Activated CD4-positive, alpha-beta T cell treated with anti-CD3 and anti-CD28 coated beads for 1 hour (primary cell): ENCODE results near the gene NEDD9.

Experiments used
- DNase-seq: peaks from one replicate; pipeline ENCODE4 v3.0.0-alpha.2; 2020

Gene NEDD9

DNA sequence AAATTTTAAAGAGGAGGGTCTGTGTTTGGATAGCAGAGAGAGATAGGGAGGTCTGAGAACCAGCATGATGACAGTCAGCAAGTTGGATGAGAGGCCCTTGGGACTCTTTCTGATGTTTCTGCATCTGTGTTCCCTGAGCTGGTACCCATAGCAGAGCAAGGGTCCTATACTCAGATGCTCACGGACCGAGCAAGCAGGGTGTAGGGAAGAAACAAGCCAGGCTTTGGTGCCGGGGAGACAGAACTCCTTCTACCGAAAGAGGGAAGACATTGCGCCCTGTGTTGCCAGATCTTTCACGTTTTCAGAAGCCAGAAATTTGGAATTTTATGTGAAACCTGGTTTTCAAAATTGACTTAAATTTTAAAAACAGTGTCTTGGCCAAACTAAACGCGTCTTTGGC lies 34.6 kb downstream of the NEDD9 start:
- DNase-seq: no peak

GRCh38 chr6:11197175-11197536 lies 35.3 kb downstream of the NEDD9 start:
- no peak for DNase-seq

DNA sequence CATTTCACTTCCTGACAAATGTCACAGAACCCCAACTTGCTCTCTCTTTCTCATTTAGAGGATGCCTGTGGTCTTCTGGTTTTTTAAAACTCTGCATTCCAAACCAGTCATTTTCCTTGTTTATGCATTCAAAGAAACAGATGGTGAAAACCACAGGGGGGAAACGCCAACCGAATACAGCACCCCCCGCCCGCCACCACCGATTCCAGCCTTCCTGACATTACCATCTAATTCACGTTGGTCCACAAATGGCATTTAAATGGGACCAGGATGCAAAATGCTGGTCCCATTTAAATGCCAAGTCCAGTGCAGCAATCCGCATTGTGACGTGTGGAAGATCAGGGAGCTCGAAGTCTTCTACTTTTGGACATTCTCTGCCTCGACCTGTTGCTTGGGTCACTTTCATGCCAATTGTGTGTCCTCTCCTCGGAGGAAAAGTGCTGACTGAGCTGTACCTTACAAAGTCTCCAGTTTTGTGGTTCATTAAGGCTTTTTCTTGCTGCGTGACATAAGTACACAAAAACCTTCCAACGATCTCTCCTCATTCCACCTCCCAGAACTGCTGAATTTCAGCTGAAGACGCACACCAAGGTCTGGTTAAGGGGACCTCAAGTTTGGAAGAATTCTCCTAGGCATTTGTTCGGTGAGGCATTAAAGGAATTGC lies 35.8 kb downstream of the NEDD9 start:
- DNase-seq: no peak

- no peak for DNase-seq
Observed at GRCh38 chr6:11194356-11195218, 37.9 kb downstream of the NEDD9 start.

DNA sequence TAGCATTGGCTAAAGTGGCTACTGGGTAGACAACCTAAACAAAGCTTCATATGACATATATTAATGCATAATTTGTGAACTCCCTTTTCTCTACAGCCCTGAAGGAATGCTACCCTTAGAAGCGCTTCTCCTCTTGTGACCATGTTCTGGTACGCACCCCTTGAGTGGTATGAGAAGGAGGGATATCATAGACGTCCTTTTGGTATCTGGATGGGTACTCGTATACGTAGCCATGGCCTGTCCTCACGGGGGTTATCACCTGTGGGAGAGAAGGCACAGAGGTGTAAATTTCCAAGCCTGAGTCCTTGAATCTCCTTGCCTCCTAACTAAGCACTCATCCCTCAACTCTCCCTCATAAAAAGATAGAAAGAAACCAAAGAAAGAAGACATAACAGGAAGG lies 39.0 kb downstream of the NEDD9 start:
- DNase-seq: no peak

DNA sequence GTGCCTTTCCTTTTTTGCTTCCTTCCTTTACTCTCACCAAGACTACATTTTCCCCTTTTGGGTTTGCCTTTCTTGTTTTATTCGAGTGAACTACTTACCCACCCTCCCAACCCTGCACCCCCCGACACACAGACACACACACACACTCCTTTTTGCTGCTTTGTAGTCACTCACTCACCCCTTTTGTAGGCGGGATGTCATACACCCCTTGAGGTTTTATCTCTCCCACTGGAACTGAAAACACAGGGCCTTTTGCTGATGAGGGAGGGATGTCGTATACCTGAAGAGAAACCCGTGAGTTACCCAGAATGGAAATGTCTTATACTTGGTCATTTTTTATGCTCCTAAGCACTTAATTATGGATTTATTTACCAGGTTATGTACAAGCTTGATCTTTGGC lies 40.3 kb downstream of the NEDD9 start:
- no peak for DNase-seq

DNA sequence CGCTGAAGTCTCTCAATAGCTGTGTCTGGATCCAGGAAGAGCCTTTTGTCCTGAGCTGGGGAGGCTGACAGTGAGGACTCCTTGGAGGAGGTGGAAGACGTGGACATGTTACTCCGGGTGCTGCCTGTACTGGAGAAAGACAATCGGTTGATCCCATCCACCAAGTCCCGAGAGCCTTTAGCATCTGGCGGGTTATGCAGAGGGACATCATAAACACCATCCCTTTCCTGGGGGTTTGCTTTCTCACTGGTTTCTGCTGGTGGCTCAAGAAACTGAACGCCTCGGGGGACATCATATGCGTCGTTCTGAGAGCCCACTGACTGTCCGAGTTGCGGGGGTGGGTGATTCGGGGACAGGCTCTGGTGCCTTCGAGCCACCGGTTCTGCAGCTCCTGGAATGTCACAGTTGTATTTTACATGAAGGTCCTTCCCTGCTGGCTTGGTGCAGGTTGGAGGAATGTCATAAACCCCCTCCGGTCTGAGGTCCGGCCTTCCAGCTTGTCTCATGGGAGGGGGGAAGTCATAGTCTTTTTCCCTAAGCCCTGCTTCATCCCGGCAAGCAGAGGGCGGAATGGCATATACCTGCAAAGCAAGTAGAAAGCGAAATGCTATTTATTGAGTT lies 41.7 kb downstream of the NEDD9 start:
- no peak for DNase-seq

DNA sequence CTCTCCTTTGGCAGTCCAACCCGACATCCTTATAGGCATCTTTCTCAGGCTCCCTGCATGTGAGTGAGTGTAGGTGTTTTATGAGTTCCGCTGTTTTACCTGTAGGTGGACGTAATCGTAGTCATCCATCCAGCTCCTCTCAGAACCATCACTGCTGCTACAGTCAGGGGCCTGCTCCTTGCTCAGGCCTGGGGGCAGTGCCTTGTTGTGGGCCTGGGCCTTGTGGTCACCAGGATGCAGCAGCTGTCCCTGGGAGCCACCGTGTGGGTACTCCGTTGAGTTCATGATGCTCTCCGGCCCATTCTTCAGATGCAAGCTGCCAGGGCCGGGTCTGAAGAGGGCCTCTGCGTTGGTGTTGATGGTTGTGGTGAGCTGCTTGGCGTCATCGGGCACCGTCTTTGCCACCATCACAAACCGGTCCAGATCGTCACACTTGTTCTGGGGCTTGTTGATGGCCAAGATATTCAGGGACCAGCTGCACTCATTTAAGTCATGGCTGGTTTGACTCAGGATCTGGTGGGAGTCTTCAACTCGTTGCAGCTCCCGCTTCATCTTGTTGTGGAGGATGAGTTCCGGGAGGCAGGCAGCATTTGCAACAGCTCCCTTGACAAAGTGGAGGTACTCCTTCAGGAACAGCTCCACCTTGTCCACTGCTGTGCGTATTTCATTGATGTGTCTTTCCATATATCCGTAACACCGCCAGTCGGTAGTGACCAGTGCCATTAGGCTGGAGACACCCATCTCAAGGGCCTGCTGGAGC lies 42.4 kb downstream of the NEDD9 start:
- DNase-seq: no peak

DNA sequence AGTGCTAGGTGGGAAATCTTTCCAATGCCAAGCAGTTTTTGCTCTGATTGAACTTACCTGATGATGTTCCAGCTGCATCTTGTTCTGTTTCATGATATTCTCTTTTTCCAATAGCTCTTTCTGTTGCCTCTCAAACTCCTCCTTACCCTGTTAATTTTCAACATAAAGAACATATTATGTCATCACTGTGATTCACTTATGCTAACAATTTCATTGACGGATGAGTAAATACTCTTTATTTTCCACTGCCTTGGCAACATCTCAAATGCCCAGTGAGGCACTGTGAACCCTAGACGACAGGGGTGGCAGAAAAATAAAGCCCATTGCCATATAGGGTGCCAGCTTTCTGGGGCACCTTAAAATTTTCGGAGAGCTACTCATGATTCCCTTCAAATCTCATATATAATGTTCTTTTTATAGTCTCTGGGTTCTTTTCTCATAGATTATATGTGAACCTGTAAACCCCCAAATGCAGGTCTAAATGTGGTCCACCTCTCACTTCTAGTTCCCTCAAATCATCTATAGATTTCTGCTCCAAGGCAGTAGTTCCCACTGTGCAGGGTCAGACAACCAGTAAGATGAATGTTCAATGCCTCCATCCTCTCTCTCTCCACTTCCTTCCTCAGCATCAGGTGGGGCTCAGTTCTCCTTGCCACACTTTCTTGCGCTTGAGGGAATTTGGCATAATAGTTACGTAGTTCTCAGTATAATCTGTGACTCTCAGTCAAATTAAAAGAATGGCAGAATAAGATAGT lies 44.1 kb downstream of the NEDD9 start:
- DNase-seq: no peak

- DNase-seq: no peak
Observed at GRCh38 chr6:11187301-11187700, 45.2 kb downstream of the NEDD9 start.

GRCh38 chr6:11185204-11185842 lies 47.1 kb downstream of the NEDD9 start:
- DNase-seq: no peak

GRCh38 chr6:11183761-11184362 lies 48.6 kb downstream of the NEDD9 start:
- no peak for DNase-seq

- DNase-seq: no peak
Observed at GRCh38 chr6:11181478-11182136, 50.9 kb downstream of the NEDD9 start.

DNA sequence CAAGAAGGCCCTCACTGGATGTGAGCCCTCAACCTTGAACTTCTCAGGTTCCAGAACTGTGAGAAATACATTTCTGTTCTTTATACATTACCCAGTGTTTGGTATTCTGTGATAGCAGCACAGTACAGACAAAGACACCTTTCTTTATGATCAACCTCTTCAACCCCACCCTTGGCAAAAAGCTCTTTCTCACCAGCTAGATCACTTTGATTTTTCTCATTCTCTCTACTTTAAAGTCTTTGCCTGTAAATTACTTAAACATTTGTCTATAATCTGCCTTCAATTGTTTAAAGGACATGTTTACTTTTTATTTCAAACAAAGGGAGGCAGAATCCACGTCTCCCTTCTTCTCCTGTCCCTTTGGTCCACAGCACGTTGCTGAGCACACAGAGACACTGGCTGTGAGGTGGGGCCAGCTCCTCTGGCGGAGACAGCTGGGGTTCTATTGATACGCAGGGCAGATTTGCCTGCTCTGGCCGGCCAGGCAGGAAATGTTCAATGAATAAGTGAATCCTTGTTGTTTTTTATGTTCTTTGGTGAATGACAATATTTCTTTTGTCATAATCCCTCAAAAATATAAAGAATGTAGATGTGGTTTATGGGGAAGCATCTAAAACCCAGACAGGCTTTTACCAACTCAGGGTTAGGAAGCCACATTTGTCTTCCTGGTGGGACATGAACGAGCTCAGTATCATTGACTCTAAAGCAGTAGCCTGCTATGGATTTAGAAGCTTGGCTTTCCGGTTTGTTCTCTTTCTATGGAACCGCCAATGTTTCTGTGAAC lies 52.9 kb downstream of the NEDD9 start:
- DNase-seq: no peak

DNA sequence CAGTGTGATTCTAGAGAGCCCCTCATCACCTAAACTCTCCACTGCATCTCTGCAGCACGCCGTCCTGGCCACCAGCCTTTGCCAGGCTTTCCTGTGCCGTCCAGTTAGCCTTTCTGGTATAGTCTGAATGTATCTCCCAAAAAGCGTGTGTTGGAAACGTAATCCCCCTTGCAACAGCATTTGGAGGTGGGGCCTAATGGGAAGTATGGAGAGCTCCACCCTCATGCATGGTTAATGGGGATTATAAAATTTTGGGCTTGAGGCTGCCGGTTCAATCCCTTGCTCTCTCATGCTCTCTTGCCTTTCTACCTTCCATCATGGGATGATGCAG lies 53.4 kb downstream of the NEDD9 start:
- no peak for DNase-seq

DNA sequence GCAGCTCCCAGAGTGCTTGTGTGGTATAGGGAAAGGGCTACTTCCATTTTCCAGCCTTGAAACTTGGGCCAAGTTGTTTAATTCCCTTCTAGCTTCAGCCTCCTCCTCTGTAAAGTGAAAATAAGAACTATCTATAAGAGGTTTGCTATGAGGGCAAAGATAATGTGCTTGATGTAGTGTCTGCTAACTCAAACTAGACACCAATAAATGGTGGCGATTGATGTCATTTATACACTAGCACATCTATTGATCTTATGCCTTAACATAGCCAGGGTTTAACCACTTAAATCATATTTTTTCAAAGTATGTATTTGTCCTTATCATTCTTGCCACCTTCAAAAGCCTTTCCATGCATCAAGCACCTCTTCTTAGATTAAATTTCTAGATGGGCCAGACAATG lies 55.2 kb downstream of the NEDD9 start:
- DNase-seq: no peak

DNA sequence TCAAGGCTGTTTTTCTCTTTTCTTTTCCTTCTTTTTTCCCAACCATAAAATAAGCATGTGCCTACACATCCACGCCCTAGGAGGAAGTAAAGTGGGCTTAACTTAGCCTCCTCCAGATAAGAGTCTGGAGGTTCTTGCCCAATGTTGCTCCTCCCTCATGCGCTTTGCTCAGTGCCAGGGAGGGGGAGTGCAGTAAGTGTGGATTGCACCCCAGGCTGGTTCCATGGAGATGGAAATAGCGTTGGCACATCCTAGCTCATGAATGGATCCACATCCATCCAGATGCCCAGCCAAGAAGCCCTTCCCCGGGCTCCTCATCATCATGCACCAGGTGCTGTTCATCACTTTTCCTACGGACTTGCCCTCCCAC lies 58.2 kb downstream of the NEDD9 start:
- DNase-seq: no peak

GRCh38 chr6:11172501-11173327 lies 59.8 kb downstream of the NEDD9 start:
- peak; percentile 65 for DNase-seq

DNA sequence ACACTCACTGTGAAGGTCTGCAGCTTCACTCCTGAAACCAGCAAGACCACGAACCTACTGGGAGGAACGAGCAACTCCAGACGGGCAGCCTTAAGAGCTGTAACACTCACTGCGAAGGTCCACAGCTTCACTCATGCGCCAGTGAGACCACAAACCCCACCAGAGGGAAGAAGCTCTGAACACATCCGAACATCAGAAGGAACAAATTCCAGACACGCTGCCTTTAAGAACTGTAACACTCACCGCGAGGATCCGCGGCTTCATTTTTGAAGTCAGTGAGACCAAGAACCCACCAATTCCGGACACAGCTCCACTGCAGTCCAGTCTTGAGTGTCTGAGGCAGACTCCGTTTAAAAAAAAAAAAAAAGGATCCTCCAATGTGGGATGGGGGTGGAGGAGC lies 60.5 kb downstream of the NEDD9 start:
- no peak for DNase-seq
